Esophagus squamous epithelium (tissue), 4 donors: Measurements from ENCODE around the gene GAP43.

Source experiments
- CTCF ChIP-seq, 6 experiments: fragments of 450-650 bp in 4 of 6; fragments of 200-600 bp in 2 of 6; sonication (generic) in 2 of 6; IDR thresholded peaks; one replicate each; pipeline ENCODE4 v1.5.1; 2016 to 2019; ENCODE audit warnings: antibody characterized with exemption in 6 of 6, mild to moderate bottlenecking in 4 of 6, moderate library complexity in 4 of 6
- POLR2A ChIP-seq, 4 donors: fragments of 450-650 bp; IDR thresholded peaks; one replicate each; pipeline ENCODE4 v1.6.1; 2017; ENCODE audit warnings: antibody characterized with exemption in 4 of 4, mild to moderate bottlenecking in 4 of 4, moderate library complexity in 3 of 4

GRCh38 chr3:115704661-115705338 is 81.5 kb downstream of the GAP43 start:
- no peak for TF ChIP-seq POLR2A (IDR thresholded peaks at IDR 0.05)
- TF ChIP-seq CTCF (IDR thresholded peaks at IDR 0.05) = no peak
